A673 (cell line): Measurements from ENCODE around the gene SRL. TPM values are rescaled to one million over a fixed set of nuclear protein-coding genes. Genes with fewer than 3 reads are reported as not detected.

Source experiments
- BruUV-seq: library from RNA; stranded (reverse); fragments of 400-500 nt; replicated peaks from 2 replicates; lab custom pipeline; 2021; lab: Mats Ljungman, UMichigan
- CTCF ChIA-PET: fragments of 300-600 bp; sonication (Branson Sonifier 250); formaldehyde crosslinking; loops from one replicate; lab custom pipeline; 2022; ENCODE audit warnings: antibody characterized with exemption; lab: Charles Lee
- POLR2A ChIA-PET: fragments of 300-600 bp; sonication (Branson Sonifier 250); formaldehyde crosslinking; loops from one replicate; lab custom pipeline; 2022; ENCODE audit warnings: antibody characterized with exemption; ENCODE audit not compliant: low non-redundant PET; lab: Charles Lee
- DNase-seq: peaks from one replicate; pipeline ENCODE4 v3.0.0-alpha.2; 2015; ENCODE audit warnings: low spot score
- H3K27ac ChIP-seq: fragments of 200-600 bp; sonication (generic); 2 replicates; pipeline ENCODE4 v1.5.1; 2016; ENCODE audit warnings: mixed run types, low read depth, mild to moderate bottlenecking, mixed read lengths, antibody characterized with exemption, low read length; ENCODE audit not compliant: poor library complexity, severe bottlenecking
- H3K27me3 ChIP-seq: fragments of 200-600 bp; sonication (generic); replicated peaks from 2 replicates; pipeline ENCODE4 v1.6.1; 2017; ENCODE audit warnings: mixed run types, low read depth, mild to moderate bottlenecking, mixed read lengths, antibody characterized with exemption, low read length; ENCODE audit not compliant: insufficient read depth, poor library complexity
- H3K36me3 ChIP-seq: fragments of 200-600 bp; sonication (generic); 2 replicates; pipeline ENCODE4 v1.6.1; 2016; ENCODE audit warnings: mixed run types, mild to moderate bottlenecking, mixed read lengths, antibody characterized with exemption, low read length; ENCODE audit not compliant: insufficient read depth, poor library complexity, severe bottlenecking
- H3K4me1 ChIP-seq: fragments of 200-600 bp; sonication (generic); 2 replicates; pipeline ENCODE4 v1.6.1; 2017; ENCODE audit warnings: mixed run types, mild to moderate bottlenecking, mixed read lengths, antibody characterized with exemption, low read length; ENCODE audit not compliant: insufficient read depth, poor library complexity, severe bottlenecking
- H3K4me3 ChIP-seq: fragments of 200-600 bp; sonication (generic); 2 replicates; pipeline ENCODE4 v1.5.1; 2016; ENCODE audit warnings: low read depth, mixed run types, mild to moderate bottlenecking, mixed read lengths, low read length; ENCODE audit not compliant: poor library complexity, severe bottlenecking
- H3K9me3 ChIP-seq: fragments of 200-600 bp; sonication (generic); 2 replicates; pipeline ENCODE4 v1.6.1; 2016; ENCODE audit warnings: mixed run types, low read depth, mild to moderate bottlenecking, mixed read lengths, antibody characterized with exemption, low read length; ENCODE audit not compliant: poor library complexity, severe bottlenecking
- EZH2 ChIP-seq: fragments of 200-600 bp; sonication (generic); IDR thresholded peaks from 2 replicates; pipeline ENCODE4 v1.6.1; 2017; ENCODE audit warnings: borderline replicate concordance, low read depth, mild to moderate bottlenecking, mixed read lengths, antibody characterized with exemption, low read length; ENCODE audit not compliant: poor library complexity, severe bottlenecking
- intact Hi-C: fragments of 100-400 bp; cut with micrococcal nuclease; formaldehyde crosslinking; loops from one replicate; pipeline ENCODE4 v1.10.0; 2022; ENCODE audit not compliant: unreplicated experiment
- total RNA-seq: library from RNA; stranded (reverse); gene quantifications from 2 replicates; pipeline ENCODE4 v1.2.3, GENCODE V29; 2021
- TF ChIP-seq, protein P1 (sequence below): fragments of 300-800, 200-600 bp; sonication (generic); conservative IDR thresholded peaks from 2 replicates; pipeline ENCODE4 v1.5.1; 2017; ENCODE audit warnings: low read depth, mild to moderate bottlenecking, antibody characterized with exemption, low read length, moderate library complexity, mixed read lengths

SRL gene
- total RNA-seq, 1 experiment from 2014 or later, result 0.11 TPM

DNA sequence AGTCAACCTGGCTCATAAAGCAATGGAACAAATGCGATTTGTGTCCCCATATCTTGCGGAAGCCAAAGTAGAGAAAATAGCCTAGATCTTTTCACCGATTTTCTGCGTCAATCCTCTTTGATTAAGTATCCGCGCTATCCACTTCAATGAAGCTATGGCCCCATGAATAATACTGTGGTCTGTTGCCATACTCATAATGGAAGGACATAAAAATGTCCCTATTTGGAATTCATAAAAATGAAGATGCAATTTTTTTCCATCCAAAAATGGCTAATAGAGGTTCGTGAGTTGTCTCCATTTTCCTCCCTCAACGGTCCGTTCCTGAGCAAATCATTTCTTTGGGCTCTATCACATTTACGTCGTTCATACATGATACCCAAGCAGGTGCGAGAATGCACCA is 100.3 kb downstream of the SRL start:
- CTCF ChIA-PET, result no interaction called here
- no TSS peak for BruUV-seq

DNA sequence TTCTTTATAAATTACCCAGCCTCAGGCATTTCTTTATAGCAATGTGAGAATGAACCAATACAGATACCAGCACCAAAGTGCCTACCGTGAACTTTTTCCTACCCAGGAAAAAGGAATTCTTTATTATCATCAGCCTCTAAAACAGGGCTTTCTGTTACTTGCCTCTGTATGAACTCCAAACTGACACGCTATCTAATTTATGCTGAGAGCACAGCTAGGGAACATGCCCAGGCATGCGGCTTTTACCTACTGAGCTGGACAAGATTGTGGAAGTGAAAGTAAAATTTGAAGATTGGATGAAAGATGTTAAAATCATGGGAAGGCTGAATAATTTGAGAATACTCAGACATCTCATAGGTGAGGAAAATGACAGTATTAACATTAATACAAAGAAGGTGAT is 101.2 kb downstream of the SRL start:
- H3K4me1 ChIP-seq, result no peaks in the 10 kb centered on the region
- H3K27me3 ChIP-seq, result no peaks in the 10 kb centered on the region
- H3K4me3 ChIP-seq, result no peak overlapping the region
- ChIA-PET POLR2A (no interaction called here), CTCF (no interaction called here)
- H3K36me3 ChIP-seq, result no peaks in the 10 kb centered on the region
- H3K9me3 ChIP-seq, result no peaks in the 10 kb centered on the region
- intact Hi-C loops, result no loop called here
- no peak for DNase-seq
- H3K27ac ChIP-seq, result no peak overlapping the region
- TF ChIP-seq, protein P1, sequence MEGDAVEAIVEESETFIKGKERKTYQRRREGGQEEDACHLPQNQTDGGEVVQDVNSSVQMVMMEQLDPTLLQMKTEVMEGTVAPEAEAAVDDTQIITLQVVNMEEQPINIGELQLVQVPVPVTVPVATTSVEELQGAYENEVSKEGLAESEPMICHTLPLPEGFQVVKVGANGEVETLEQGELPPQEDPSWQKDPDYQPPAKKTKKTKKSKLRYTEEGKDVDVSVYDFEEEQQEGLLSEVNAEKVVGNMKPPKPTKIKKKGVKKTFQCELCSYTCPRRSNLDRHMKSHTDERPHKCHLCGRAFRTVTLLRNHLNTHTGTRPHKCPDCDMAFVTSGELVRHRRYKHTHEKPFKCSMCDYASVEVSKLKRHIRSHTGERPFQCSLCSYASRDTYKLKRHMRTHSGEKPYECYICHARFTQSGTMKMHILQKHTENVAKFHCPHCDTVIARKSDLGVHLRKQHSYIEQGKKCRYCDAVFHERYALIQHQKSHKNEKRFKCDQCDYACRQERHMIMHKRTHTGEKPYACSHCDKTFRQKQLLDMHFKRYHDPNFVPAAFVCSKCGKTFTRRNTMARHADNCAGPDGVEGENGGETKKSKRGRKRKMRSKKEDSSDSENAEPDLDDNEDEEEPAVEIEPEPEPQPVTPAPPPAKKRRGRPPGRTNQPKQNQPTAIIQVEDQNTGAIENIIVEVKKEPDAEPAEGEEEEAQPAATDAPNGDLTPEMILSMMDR, result no peak
- no peak for TF ChIP-seq EZH2
- no TSS peak for BruUV-seq

More for the DNA sequence above, 100.3 kb downstream of the SRL start:
- Histone ChIP-seq H3K27ac (no peak overlapping the region), H3K4me1 (no peaks in the 10 kb centered on the region), H3K9me3 (no peaks in the 10 kb centered on the region), H3K27me3 (no peaks in the 10 kb centered on the region), H3K4me3 (no peak overlapping the region), H3K36me3 (no peaks in the 10 kb centered on the region)
- intact Hi-C loops, result no loop called here
- TF ChIP-seq EZH2, result no peak
- TF ChIP-seq, protein P1, result no peak
- DNase-seq, result no peak
- POLR2A ChIA-PET, result no interaction called here

DNA sequence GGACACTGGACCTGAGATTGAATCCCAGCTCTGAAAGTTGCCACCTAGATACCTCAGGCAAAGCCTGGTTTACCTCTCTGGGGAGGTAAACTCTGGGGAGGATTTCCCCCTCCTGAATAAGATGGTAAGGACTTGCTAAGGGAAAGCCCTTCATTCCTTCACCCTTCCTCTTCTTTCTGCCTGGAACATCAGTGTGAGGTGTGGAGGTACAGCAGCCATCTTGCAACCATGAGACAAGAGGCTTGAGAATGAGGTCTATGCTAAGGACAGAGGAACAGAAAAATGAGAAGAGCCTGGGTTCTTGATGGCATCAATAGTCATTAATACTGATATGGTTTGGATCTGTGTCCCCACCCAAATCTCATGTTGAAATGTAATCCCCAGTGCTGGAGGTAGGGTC is 101.9 kb downstream of the SRL start:
- intact Hi-C loops, result no loop called here
- BruUV-seq, result no TSS peak
- DNase-seq, result no peak
- H3K4me3 ChIP-seq, result no peak overlapping the region
- H3K9me3 ChIP-seq, result no peaks in the 10 kb centered on the region
- ChIA-PET CTCF (no interaction called here), POLR2A (no interaction called here)
- no peak for TF ChIP-seq EZH2
- TF ChIP-seq, protein P1, result no peak
- H3K27me3 ChIP-seq, result no peaks in the 10 kb centered on the region
- H3K4me1 ChIP-seq, result no peaks in the 10 kb centered on the region
- H3K27ac ChIP-seq, result no peak overlapping the region
- H3K36me3 ChIP-seq, result no peaks in the 10 kb centered on the region

Other genes starting within 250 kb of the SRL start
- gene ADCY9, start 125.6 kb downstream of the SRL start, total RNA-seq, result 7.0 and 8.8 TPM in 2 replicates
- 41.5 and 42.4 TPM in 2 replicates for gene TFAP4, start 30.9 kb upstream of the SRL start, total RNA-seq
- 10.6 and 15.4 TPM in 2 replicates for gene GLIS2, start 74.0 kb upstream of the SRL start, total RNA-seq
- 89.7 and 90.3 TPM in 2 replicates for gene PAM16, start 109.2 kb upstream of the SRL start, total RNA-seq
- gene VASN, start 129.8 kb upstream of the SRL start, total RNA-seq, result 5.4 and 6.6 TPM in 2 replicates
- gene CORO7, start 174.5 kb upstream of the SRL start, total RNA-seq, result 24.4 and 31.2 TPM in 2 replicates
- 101 and 105 TPM in 2 replicates for gene DNAJA3, start 183.8 kb upstream of the SRL start, total RNA-seq
- gene NMRAL1, start 232.5 kb upstream of the SRL start, total RNA-seq, result 85.8 and 98.8 TPM in 2 replicates
- gene HMOX2, start 234.3 kb upstream of the SRL start, total RNA-seq, result 59.4 and 63.0 TPM in 2 replicates